Measurements from ENCODE around the gene PRKAR2B.

The PRKAR2B gene

DNA sequence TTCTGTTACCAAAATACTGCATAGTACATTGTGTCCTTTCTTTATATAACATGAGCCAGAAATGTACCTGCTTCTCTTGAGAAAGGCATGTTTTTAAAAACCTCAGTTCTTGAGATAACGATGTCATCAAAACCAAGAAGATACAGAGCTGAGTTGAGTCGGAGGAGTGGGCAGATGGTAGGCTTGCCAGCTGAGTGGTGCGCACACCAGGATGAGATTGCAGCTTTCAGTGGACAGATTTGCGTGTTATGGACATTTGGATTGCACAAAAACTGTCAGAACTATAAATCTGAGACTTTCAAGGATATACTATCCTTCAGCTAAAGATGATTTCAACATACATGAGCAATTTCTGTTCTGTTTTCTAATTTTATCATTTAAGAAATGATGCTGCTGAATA is 25.0 kb downstream of the PRKAR2B start:
- ATAC-seq (ENCODE audit: low read depth) (no peak), DNase-seq (ENCODE audit: low spot score) (no peak)
- H3K4me3 ChIP-seq (ENCODE audit: severe bottlenecking): no peak overlapping the region
- H3K36me3 ChIP-seq (ENCODE audit: low read depth): no peaks in the 10 kb centered on the region
- H3K9me3 ChIP-seq (ENCODE audit: severe bottlenecking): no peaks in the 10 kb centered on the region
- peaks cover 13% of the 10 kb centered on the region for H3K27me3 ChIP-seq (ENCODE audit: insufficient read depth, poor library complexity, severe bottlenecking)
- TF ChIP-seq, protein P1, sequence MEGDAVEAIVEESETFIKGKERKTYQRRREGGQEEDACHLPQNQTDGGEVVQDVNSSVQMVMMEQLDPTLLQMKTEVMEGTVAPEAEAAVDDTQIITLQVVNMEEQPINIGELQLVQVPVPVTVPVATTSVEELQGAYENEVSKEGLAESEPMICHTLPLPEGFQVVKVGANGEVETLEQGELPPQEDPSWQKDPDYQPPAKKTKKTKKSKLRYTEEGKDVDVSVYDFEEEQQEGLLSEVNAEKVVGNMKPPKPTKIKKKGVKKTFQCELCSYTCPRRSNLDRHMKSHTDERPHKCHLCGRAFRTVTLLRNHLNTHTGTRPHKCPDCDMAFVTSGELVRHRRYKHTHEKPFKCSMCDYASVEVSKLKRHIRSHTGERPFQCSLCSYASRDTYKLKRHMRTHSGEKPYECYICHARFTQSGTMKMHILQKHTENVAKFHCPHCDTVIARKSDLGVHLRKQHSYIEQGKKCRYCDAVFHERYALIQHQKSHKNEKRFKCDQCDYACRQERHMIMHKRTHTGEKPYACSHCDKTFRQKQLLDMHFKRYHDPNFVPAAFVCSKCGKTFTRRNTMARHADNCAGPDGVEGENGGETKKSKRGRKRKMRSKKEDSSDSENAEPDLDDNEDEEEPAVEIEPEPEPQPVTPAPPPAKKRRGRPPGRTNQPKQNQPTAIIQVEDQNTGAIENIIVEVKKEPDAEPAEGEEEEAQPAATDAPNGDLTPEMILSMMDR (IDR thresholded peaks at IDR 0.05; ENCODE audit: poor library complexity, severe bottlenecking): no peak
- H3K27ac ChIP-seq (ENCODE audit: poor library complexity, severe bottlenecking): no peak overlapping the region
- H3K4me1 ChIP-seq (ENCODE audit: insufficient read depth, poor library complexity, severe bottlenecking): no peaks in the 10 kb centered on the region

DNA sequence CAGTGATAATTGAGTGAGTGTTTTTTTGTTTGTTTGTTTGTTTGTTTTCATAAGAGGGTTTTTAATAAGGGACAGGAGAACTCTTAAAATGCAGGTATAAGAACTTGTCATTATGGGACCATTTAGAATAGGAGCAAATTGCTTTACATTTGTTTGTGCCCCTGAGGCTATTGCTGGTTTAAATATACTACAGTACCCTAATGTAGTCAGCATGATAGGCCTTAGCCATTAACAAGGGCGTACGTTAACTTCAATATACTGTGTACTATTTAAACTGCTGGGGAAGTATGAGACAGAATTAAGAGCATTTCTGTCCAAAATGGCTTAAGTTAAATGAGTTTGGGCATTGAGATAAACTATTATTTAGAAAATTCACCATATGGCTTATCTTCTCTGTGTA is 26.2 kb downstream of the PRKAR2B start:
- ATAC-seq (ENCODE audit: low read depth): no peak
- H3K36me3 ChIP-seq (ENCODE audit: low read depth): no peaks in the 10 kb centered on the region
- H3K4me1 ChIP-seq (ENCODE audit: insufficient read depth, poor library complexity, severe bottlenecking): no peaks in the 10 kb centered on the region
- TF ChIP-seq, protein P1 (IDR thresholded peaks at IDR 0.05; ENCODE audit: poor library complexity, severe bottlenecking): no peak
- no peak overlapping the region for H3K4me3 ChIP-seq (ENCODE audit: severe bottlenecking)
- no peaks in the 10 kb centered on the region for H3K9me3 ChIP-seq (ENCODE audit: severe bottlenecking)
- no peak overlapping the region for H3K27ac ChIP-seq (ENCODE audit: poor library complexity, severe bottlenecking)
- peaks cover 9% of the 10 kb centered on the region for H3K27me3 ChIP-seq (ENCODE audit: insufficient read depth, poor library complexity, severe bottlenecking)
- DNase-seq (ENCODE audit: low spot score): no peak

DNA sequence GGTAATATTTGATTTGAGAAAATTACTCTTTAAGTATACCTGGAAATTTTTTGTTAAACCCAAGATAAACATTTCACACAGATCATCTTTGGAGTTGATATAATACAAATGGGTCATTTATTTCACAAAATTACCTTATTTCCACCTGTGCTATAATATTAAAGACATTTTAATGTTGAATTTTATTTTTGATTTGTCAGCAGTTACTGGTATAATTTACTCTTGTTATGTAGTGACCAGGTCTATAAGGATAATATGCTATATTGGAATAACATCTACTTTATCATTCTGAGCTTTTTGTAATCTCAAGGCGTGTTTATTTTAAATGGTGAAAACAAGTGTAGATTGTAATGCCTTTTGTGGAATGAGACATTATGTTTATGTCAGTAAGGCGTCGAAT is 26.6 kb downstream of the PRKAR2B start:
- TF ChIP-seq, protein P1 (IDR thresholded peaks at IDR 0.05; ENCODE audit: poor library complexity, severe bottlenecking): no peak
- no peak overlapping the region for H3K4me3 ChIP-seq (ENCODE audit: severe bottlenecking)
- no peak for DNase-seq (ENCODE audit: low spot score)
- ATAC-seq (ENCODE audit: low read depth): no peak
- H3K36me3 ChIP-seq (ENCODE audit: low read depth): no peaks in the 10 kb centered on the region
- peaks cover 5% of the 10 kb centered on the region for H3K27me3 ChIP-seq (ENCODE audit: insufficient read depth, poor library complexity, severe bottlenecking)
- no peak overlapping the region for H3K27ac ChIP-seq (ENCODE audit: poor library complexity, severe bottlenecking)
- H3K4me1 ChIP-seq (ENCODE audit: insufficient read depth, poor library complexity, severe bottlenecking): no peaks in the 10 kb centered on the region
- H3K9me3 ChIP-seq (ENCODE audit: severe bottlenecking): no peaks in the 10 kb centered on the region

DNA sequence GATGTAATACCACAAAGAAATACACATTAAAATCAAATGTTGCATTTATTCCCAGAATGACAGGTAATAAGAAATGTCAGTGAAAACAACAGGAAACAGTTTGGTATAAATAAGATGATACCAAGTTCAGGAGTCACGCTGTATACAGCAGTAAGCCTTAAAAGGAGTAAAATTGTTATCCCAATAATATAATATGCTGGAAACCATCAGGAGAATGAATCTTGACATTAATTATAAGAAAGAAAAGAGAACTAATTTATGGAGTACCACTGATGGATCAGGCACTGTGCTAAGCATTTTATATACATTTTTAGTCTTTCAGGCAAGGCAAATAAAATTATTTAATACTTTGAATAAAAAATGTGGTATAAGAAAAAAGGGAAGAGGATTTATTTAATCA is 27.6 kb downstream of the PRKAR2B start:
- H3K9me3 ChIP-seq (ENCODE audit: severe bottlenecking): no peaks in the 10 kb centered on the region
- no peak overlapping the region for H3K27ac ChIP-seq (ENCODE audit: poor library complexity, severe bottlenecking)
- DNase-seq (ENCODE audit: low spot score) (no peak), ATAC-seq (ENCODE audit: low read depth) (no peak)
- H3K4me3 ChIP-seq (ENCODE audit: severe bottlenecking): no peak overlapping the region
- TF ChIP-seq, protein P1 (IDR thresholded peaks at IDR 0.05; ENCODE audit: poor library complexity, severe bottlenecking): no peak
- no peaks in the 10 kb centered on the region for H3K4me1 ChIP-seq (ENCODE audit: insufficient read depth, poor library complexity, severe bottlenecking)
- no peaks in the 10 kb centered on the region for H3K36me3 ChIP-seq (ENCODE audit: low read depth)
- H3K27me3 ChIP-seq (ENCODE audit: insufficient read depth, poor library complexity, severe bottlenecking): peaks cover 3% of the 10 kb centered on the region

DNA sequence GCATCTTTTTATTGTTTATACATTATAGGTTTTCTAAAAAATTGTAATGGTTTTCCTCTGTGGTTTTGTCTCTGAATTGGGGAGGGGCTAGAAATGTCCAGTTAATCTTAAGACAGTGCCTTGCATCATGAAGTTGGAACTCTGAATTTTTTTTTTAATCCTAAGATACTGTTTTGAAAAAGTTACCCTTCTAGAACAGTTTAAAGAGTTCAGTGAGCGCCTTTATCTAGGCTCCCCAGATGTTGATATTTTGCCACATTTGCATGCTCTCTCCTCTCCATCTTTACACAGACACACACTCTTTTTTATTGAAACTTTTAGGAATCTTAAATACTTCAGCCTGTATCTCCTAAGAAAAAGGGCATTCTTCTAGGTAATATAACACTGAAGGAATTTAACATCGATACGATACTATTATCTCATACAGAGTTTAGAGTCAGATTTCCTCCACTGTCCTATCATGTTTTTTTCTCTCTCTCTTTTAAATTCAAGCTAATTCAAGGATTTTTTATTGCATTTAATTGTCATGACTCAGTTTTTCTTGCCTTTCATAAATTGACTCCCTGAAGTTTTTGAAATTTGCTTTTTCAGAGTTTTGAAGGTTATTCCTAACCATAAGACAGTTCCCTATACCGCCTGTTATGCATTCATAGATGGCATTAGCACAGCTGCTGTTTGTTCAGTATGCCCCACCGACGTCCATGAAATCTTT is 31.5 kb downstream of the PRKAR2B start:
- Histone ChIP-seq H3K4me1 (ENCODE audit: insufficient read depth, poor library complexity, severe bottlenecking) (no peaks in the 10 kb centered on the region), H3K27me3 (ENCODE audit: insufficient read depth, poor library complexity, severe bottlenecking) (no peaks in the 10 kb centered on the region), H3K4me3 (ENCODE audit: severe bottlenecking) (no peak overlapping the region), H3K9me3 (ENCODE audit: severe bottlenecking) (no peaks in the 10 kb centered on the region), H3K36me3 (ENCODE audit: low read depth) (no peaks in the 10 kb centered on the region), H3K27ac (ENCODE audit: poor library complexity, severe bottlenecking) (no peak overlapping the region)
- TF ChIP-seq, protein P1 (IDR thresholded peaks at IDR 0.05; ENCODE audit: poor library complexity, severe bottlenecking): no peak
- DNase-seq (ENCODE audit: low spot score): no peak
- ATAC-seq (ENCODE audit: low read depth): no peak

Measured in RWPE2 (cell line).